GM06990 (cell line): Measurements from ENCODE around the gene TRIM38.

ENCODE experiments used
- DNase-seq: peaks from one replicate; pipeline ENCODE4 v3.0.0-alpha.2; 2011; ENCODE audit not compliant: insufficient read length; ENCODE audit errors: extremely low read depth
- H3K27me3 ChIP-seq: replicated peaks from 2 replicates; pipeline ENCODE4 v1.6.0; 2011; ENCODE audit warnings: low read length; ENCODE audit not compliant: control insufficient read depth, insufficient read depth
- H3K36me3 ChIP-seq: 2 replicates; pipeline ENCODE4 v1.5.1; 2011; ENCODE audit warnings: low read length; ENCODE audit not compliant: control insufficient read depth, insufficient read depth
- H3K4me3 ChIP-seq: replicated peaks from 2 replicates; pipeline ENCODE4 v1.5.1; 2011; ENCODE audit warnings: low read depth, mild to moderate bottlenecking, control low read depth, low read length
- TF ChIP-seq, protein P1 (sequence below): IDR thresholded peaks from 2 replicates; pipeline ENCODE4 v1.5.1; 2011; ENCODE audit warnings: low read length, control low read depth, mild to moderate bottlenecking, inconsistent platforms; ENCODE audit not compliant: insufficient read depth, poor library complexity, severe bottlenecking

TRIM38 gene

DNA sequence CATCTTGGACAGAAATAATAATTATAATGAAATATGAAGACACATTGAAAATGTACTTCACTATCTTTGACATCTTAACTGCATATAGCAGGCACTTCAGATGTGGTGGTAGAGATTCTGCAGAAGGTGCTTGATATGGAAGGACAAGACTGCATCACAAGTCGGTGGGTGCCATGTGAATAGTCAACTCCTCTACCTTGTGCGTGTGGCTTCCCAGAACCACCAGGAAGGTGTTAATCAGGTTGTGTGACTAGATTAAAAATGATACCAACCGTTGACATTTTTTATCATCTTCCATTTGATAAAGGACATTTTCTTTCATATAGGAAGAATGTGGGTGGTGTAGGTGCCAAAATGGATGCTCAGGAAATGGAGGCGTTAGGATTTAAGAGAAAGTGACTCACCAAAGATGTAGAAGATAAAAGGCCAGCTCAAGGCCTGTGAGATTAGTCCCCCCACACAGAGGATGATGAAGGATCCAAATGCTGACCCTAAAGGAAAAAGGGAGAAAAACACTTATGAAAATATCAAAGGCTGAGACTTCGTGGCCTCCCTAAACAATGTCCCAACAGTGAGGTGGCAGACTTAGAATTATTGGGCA lies 44.4 kb upstream of the TRIM38 start:
- Histone ChIP-seq H3K4me3 (no peak overlapping the region), H3K27me3 (no peaks in the 10 kb centered on the region), H3K36me3 (no peaks in the 10 kb centered on the region)
- DNase-seq, result no peak
- TF ChIP-seq, protein P1, sequence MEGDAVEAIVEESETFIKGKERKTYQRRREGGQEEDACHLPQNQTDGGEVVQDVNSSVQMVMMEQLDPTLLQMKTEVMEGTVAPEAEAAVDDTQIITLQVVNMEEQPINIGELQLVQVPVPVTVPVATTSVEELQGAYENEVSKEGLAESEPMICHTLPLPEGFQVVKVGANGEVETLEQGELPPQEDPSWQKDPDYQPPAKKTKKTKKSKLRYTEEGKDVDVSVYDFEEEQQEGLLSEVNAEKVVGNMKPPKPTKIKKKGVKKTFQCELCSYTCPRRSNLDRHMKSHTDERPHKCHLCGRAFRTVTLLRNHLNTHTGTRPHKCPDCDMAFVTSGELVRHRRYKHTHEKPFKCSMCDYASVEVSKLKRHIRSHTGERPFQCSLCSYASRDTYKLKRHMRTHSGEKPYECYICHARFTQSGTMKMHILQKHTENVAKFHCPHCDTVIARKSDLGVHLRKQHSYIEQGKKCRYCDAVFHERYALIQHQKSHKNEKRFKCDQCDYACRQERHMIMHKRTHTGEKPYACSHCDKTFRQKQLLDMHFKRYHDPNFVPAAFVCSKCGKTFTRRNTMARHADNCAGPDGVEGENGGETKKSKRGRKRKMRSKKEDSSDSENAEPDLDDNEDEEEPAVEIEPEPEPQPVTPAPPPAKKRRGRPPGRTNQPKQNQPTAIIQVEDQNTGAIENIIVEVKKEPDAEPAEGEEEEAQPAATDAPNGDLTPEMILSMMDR, result no peak

DNA sequence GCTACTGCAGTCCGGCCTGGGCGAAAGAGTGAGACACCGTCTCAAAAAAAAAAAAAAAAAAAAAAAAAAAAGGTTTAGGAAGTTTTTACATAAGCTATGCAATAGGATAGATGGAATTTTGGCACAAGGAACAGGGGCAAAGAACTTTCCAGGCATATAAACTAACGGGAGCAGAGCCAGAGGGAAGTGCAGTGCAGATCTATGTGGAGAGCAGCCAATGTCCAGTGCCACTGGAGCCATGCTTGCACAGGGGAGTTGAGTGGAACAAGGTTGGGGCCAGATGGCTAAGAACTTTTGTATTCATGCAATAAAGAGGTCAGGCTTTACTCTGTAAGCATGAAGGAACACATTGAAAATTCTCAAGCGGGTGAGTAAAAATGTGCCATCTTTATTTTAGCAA lies 42.9 kb upstream of the TRIM38 start:
- no peaks in the 10 kb centered on the region for H3K36me3 ChIP-seq
- no peaks in the 10 kb centered on the region for H3K27me3 ChIP-seq
- no peak for DNase-seq
- TF ChIP-seq, protein P1, result no peak
- H3K4me3 ChIP-seq, result no peak overlapping the region

DNA sequence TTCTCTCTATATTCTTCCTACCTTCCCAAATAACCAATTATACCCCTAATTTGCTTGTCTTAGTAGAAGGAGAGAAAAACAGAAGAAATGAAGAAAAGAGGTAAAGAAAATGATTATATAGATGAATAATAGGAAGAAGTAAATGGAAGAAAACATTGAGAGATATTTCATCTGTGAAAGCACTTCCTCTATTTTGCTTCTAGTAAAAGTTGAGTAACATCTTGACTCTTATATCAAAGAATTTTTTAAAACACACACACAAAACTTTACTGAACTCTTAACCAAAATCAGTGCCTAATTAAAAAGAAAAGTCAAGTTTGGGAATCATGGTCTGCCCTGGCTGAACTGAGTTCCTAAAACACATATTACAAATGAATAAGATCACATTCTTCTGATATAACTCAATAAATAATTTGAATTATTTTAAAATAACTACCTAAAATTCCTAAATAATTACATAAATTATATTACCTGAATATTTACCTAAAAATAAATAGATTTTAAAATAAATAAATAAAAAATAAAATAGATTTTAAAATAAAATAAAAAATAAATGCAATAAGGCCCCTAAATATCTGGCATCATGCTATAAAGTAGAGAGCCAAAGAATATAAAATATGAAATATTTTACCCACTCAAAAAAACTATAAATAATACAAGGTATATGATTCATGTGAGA lies 40.9 kb upstream of the TRIM38 start:
- no peaks in the 10 kb centered on the region; the same call in 1 of the 2 replicates for H3K27me3 ChIP-seq
- H3K4me3 ChIP-seq, result no peak overlapping the region
- no peak for DNase-seq
- no peaks in the 10 kb centered on the region for H3K36me3 ChIP-seq
- TF ChIP-seq, protein P1, result no peak

DNA sequence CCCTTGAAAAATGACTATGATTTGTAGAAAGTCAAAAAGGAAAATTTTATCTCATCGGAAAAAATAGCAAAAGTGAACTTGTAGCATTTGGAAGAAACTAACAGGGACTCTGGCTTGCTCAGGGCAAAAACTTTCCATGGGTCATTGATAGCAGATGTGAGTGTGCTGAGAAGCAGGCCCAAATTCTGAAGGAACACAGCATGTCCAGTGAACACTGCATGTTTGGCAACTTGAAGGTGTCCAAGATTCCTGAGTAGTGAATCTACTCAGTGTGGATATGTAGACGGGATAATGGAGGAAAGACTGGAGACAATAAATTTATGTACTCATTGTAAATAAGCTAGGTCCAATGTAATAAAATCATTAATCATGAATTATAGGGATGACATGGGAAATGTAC lies 40.3 kb upstream of the TRIM38 start:
- Histone ChIP-seq H3K27me3 (no peaks in the 10 kb centered on the region; the same call in 1 of the 2 replicates), H3K4me3 (no peak overlapping the region), H3K36me3 (no peaks in the 10 kb centered on the region)
- no peak for DNase-seq
- TF ChIP-seq, protein P1, result no peak

DNA sequence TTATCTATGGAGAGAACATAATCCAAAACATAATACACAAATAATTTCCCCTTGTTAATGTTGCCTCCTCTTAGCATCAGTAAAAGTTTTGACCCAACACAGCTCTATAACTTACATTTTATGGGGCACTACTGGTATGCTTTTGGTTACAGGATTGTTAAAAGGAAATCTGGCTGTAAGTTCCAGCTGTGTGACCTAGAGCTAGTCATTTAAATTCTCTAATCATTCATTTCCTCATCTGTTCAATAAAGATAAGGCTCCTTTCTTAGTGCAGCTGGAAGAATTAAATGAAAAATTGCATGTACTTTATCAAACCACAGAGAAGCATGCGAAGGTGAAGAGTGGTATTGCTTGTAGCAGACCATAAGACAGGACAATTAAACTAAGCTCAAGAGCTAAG lies 36.7 kb upstream of the TRIM38 start:
- TF ChIP-seq, protein P1, result no peak

More for the DNA sequence above, 36.7 kb upstream of the TRIM38 start:
- Histone ChIP-seq H3K4me3 (no peak overlapping the region), H3K36me3 (no peaks in the 10 kb centered on the region), H3K27me3 (no peaks in the 10 kb centered on the region; the same call in 1 of the 2 replicates)
- DNase-seq, result no peak
